Calu3 (cell line): ENCODE results near the gene STX10. TPM values are rescaled to one million over a fixed set of nuclear protein-coding genes. Genes with fewer than 3 reads are reported as not detected.

Experiments used
- BruUV-seq: library from RNA; stranded (reverse); fragments of 400-500 nt; replicated peaks from 2 replicates; lab custom pipeline; 2021; lab: Mats Ljungman, UMichigan
- CTCF ChIA-PET: fragments of 300-600 bp; sonication (Branson Sonifier 250); formaldehyde crosslinking; loops from one replicate; lab custom pipeline; 2022; ENCODE audit warnings: antibody characterized with exemption; lab: Charles Lee
- DNase-seq: peaks from one replicate; pipeline ENCODE4 v3.0.0; 2022
- H3K27ac Mint-ChIP-seq: one replicate; pipeline ENCODE4 v1.8.0; 2022; ENCODE audit warnings: mixed read lengths; ENCODE audit not compliant: unreplicated experiment
- H3K27me3 Mint-ChIP-seq: one replicate; pipeline ENCODE4 v1.8.0; 2022; ENCODE audit warnings: mixed read lengths; ENCODE audit not compliant: unreplicated experiment
- H3K36me3 Mint-ChIP-seq: one replicate; pipeline ENCODE4 v1.8.0; 2022; ENCODE audit warnings: mild to moderate bottlenecking, moderate library complexity, mixed read lengths; ENCODE audit not compliant: insufficient read depth, unreplicated experiment
- H3K4me1 Mint-ChIP-seq: one replicate; pipeline ENCODE4 v1.8.0; 2022; ENCODE audit warnings: mild to moderate bottlenecking, low read depth, mixed read lengths; ENCODE audit not compliant: unreplicated experiment
- H3K4me3 Mint-ChIP-seq: one replicate; pipeline ENCODE4 v1.8.0; 2022; ENCODE audit warnings: mild to moderate bottlenecking, low read depth, moderate library complexity, mixed read lengths; ENCODE audit not compliant: unreplicated experiment
- H3K9me3 Mint-ChIP-seq: one replicate; pipeline ENCODE4 v1.8.0; 2022; ENCODE audit warnings: low read depth, mixed read lengths; ENCODE audit not compliant: unreplicated experiment
- CTCF ChIP-seq: fragments of 200-600 bp; IDR thresholded peaks from one replicate; pipeline ENCODE4 v1.8.0; 2022; ENCODE audit warnings: antibody characterized with exemption; ENCODE audit not compliant: unreplicated experiment
- intact Hi-C: fragments of 100-400 bp; cut with micrococcal nuclease; formaldehyde crosslinking; loops from one replicate; pipeline ENCODE4 v1.10.0; 2022; ENCODE audit not compliant: unreplicated experiment
- total RNA-seq: library from RNA; stranded (reverse); gene quantifications from 2 replicates; pipeline ENCODE4 v1.2.3, GENCODE V29; 2022

STX10 gene
- total RNA-seq, 1 experiment from 2014 or later: 52.3 TPM

- Mint-ChIP-seq H3K4me1 (no peaks in the 10 kb centered on the region), H3K4me3 (peak overlapping the region; percentile 41), H3K36me3 (peaks cover 22% of the 10 kb centered on the region), H3K9me3 (no peaks in the 10 kb centered on the region), H3K27me3 (no peaks in the 10 kb centered on the region), H3K27ac (no peak overlapping the region)
- no TSS peak for BruUV-seq
- CTCF ChIA-PET: interaction anchor here (1.2 kb wide), 1 partner anchor 41 kb away, joined by 4 read pairs; no protein-coding TSS in a partner anchor
- intact Hi-C loops: loop anchor here (5.0 kb wide), 1 partner anchor 160 kb away; no protein-coding TSS in a partner anchor
- DNase-seq: no peak
- TF ChIP-seq CTCF: no peak
Observed at GRCh38 chr19:13101590-13102415, 48.4 kb downstream of the STX10 start.

GRCh38 chr19:13100841-13101589 is 49.2 kb downstream of the STX10 start:
- Mint-ChIP-seq H3K9me3 (no peaks in the 10 kb centered on the region), H3K4me3 (no peak overlapping the region), H3K27me3 (no peaks in the 10 kb centered on the region), H3K4me1 (no peaks in the 10 kb centered on the region), H3K27ac (no peak overlapping the region), H3K36me3 (peaks cover 20% of the 10 kb centered on the region)
- no peak for TF ChIP-seq CTCF
- no TSS peak for BruUV-seq
- DNase-seq: no peak
- CTCF ChIA-PET: interaction anchor here (1.2 kb wide), 1 partner anchor 40 kb away, joined by 4 read pairs; no protein-coding TSS in a partner anchor
- intact Hi-C loops: loop anchor here (5.0 kb wide), 1 partner anchor 161 kb away; no protein-coding TSS in a partner anchor

GRCh38 chr19:13100031-13100588 is 50.1 kb downstream of the STX10 start:
- CTCF ChIA-PET: no interaction called here
- Mint-ChIP-seq H3K27me3 (no peaks in the 10 kb centered on the region), H3K27ac (no peak overlapping the region), H3K36me3 (peaks cover 24% of the 10 kb centered on the region), H3K4me1 (no peaks in the 10 kb centered on the region), H3K9me3 (no peaks in the 10 kb centered on the region), H3K4me3 (no peak overlapping the region)
- no peak for TF ChIP-seq CTCF
- intact Hi-C loops: loop anchor here (5.0 kb wide), 1 partner anchor 162 kb away; no protein-coding TSS in a partner anchor
- BruUV-seq: no TSS peak
- DNase-seq: no peak
